Stimulated activated CD8-positive, alpha-beta memory T cell treated with anti-CD3 and anti-CD28 coated beads, Interleukin-4, amount 100 ng/mL, for 24 hours (primary cell): ENCODE measurements around the gene CAT.

Source experiments
- DNase-seq: peaks from one replicate; pipeline ENCODE4 v3.0.0-alpha.2; 2020; ENCODE audit warnings: low read depth

Gene CAT

GRCh38 chr11:34460278-34460677 is 21.5 kb downstream of the CAT start:
- DNase-seq = no peak

GRCh38 chr11:34461215-34461614 is 22.5 kb downstream of the CAT start:
- DNase-seq = no peak

- DNase-seq = no peak
These were observed 25.9 kb downstream of the CAT start for GRCh38 chr11:34464591-34465051.

- no peak for DNase-seq
These were observed 28.2 kb downstream of the CAT start for GRCh38 chr11:34466802-34467488.

- DNase-seq = peak; percentile 24
These were observed 29.6 kb downstream of the CAT start for GRCh38 chr11:34468209-34468841.

- no peak for DNase-seq
These were observed 35.0 kb downstream of the CAT start for GRCh38 chr11:34473603-34474169.

GRCh38 chr11:34475656-34476055 is 36.9 kb downstream of the CAT start:
- no peak for DNase-seq

- DNase-seq = no peak
These were observed 38.1 kb downstream of the CAT start for GRCh38 chr11:34476849-34477248.

GRCh38 chr11:34478845-34479663 is 40.3 kb downstream of the CAT start:
- no peak for DNase-seq

- no peak for DNase-seq
These were observed 41.6 kb downstream of the CAT start for GRCh38 chr11:34480314-34480713.

- no peak for DNase-seq
These were observed 42.6 kb downstream of the CAT start for GRCh38 chr11:34481307-34481706.

GRCh38 chr11:34483106-34483874 is 44.6 kb downstream of the CAT start:
- no peak for DNase-seq

GRCh38 chr11:34487430-34487829 is 48.7 kb downstream of the CAT start:
- DNase-seq = no peak

- DNase-seq = no peak
These were observed 50.3 kb downstream of the CAT start for GRCh38 chr11:34488855-34489557.

GRCh38 chr11:34490304-34490703 is 51.6 kb downstream of the CAT start:
- DNase-seq = no peak

- DNase-seq = peak; percentile 11
These were observed 54.2 kb downstream of the CAT start for GRCh38 chr11:34492806-34493414.

GRCh38 chr11:34493468-34493867 is 54.7 kb downstream of the CAT start:
- DNase-seq = no peak

- DNase-seq = no peak
These were observed 55.3 kb downstream of the CAT start for GRCh38 chr11:34493926-34494595.

- no peak for DNase-seq
These were observed 56.5 kb downstream of the CAT start for GRCh38 chr11:34495239-34495723.
